ENCODE measurements around the gene DPF3.

Gene DPF3

GRCh38 chr14:72662214-72662613 lies 231.7 kb downstream of the DPF3 start:
- no peak for TF ChIP-seq CTCF (IDR thresholded peaks at IDR 0.05; ENCODE audit: low read depth, low read length, missing control alignments)
- no peak for DNase-seq (ENCODE audit: low read depth)
- no peak overlapping the region for H3K4me3 ChIP-seq (ENCODE audit: low read depth, low read length)

- no peak for DNase-seq (ENCODE audit: low read depth)
These were observed 236.5 kb downstream of the DPF3 start for GRCh38 chr14:72657214-72657921.

GRCh38 chr14:72653026-72653425 lies 240.9 kb downstream of the DPF3 start:
- no peak overlapping the region for H3K4me3 ChIP-seq (ENCODE audit: low read depth, low read length)

More at GRCh38 chr14:72657214-72657921, 236.5 kb downstream of the DPF3 start:
- TF ChIP-seq CTCF (IDR thresholded peaks at IDR 0.05; ENCODE audit: low read depth, low read length, missing control alignments): no peak
- H3K4me3 ChIP-seq (ENCODE audit: low read depth, low read length): no peak overlapping the region

GRCh38 chr14:72652179-72652578 lies 241.7 kb downstream of the DPF3 start:
- no peak for DNase-seq (ENCODE audit: low read depth)
- H3K4me3 ChIP-seq (ENCODE audit: low read depth, low read length): no peak overlapping the region
- no peak for TF ChIP-seq CTCF (IDR thresholded peaks at IDR 0.05; ENCODE audit: low read depth, low read length, missing control alignments)

More at GRCh38 chr14:72653026-72653425, 240.9 kb downstream of the DPF3 start:
- no peak for TF ChIP-seq CTCF (IDR thresholded peaks at IDR 0.05; ENCODE audit: low read depth, low read length, missing control alignments)
- no peak for DNase-seq (ENCODE audit: low read depth)

GRCh38 chr14:72651714-72652113 lies 242.2 kb downstream of the DPF3 start:
- TF ChIP-seq CTCF (IDR thresholded peaks at IDR 0.05; ENCODE audit: low read depth, low read length, missing control alignments): no peak
- DNase-seq (ENCODE audit: low read depth): no peak
- H3K4me3 ChIP-seq (ENCODE audit: low read depth, low read length): no peak overlapping the region

GRCh38 chr14:72651081-72651480 lies 242.8 kb downstream of the DPF3 start:
- TF ChIP-seq CTCF (IDR thresholded peaks at IDR 0.05; ENCODE audit: low read depth, low read length, missing control alignments): no peak
- no peak overlapping the region for H3K4me3 ChIP-seq (ENCODE audit: low read depth, low read length)
- DNase-seq (ENCODE audit: low read depth): no peak

Measured in GM12864 (cell line).